ENCODE results near the gene LIMS1.
"Not testable (repeated sequence)": the region's sequence is repeated elsewhere in the genome, so short reads cannot be mapped to it uniquely, and the experiment has no call there.

Gene LIMS1

GRCh38 chr2:108553209-108553919 lies 19.1 kb downstream of the LIMS1 start:
- DNase-seq = no peak

DNA sequence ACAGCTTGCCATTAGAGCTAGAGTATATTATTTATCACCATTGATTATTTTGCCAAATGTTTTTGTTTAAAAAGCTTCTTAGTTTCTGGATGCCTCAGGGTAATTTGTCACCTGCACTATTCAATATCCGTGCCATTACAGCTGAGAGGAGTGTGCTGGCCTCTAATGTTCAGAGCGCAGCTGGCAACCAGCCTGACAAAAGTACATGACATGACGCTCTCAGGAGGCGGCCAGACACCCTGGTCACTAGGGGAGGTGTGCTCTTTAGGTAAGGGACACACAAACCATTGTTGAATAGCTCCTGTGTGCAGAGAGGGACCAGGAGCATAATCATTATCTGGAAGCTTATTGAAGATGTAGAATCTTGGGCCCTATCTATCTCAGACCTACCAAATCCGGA lies 20.3 kb downstream of the LIMS1 start:
- no peak for DNase-seq

- DNase-seq = no peak
Measured at GRCh38 chr2:108555572-108555971, 21.3 kb downstream of the LIMS1 start.

- DNase-seq = not testable (repeated sequence)
Measured at GRCh38 chr2:108556581-108556980, 22.3 kb downstream of the LIMS1 start.

DNA sequence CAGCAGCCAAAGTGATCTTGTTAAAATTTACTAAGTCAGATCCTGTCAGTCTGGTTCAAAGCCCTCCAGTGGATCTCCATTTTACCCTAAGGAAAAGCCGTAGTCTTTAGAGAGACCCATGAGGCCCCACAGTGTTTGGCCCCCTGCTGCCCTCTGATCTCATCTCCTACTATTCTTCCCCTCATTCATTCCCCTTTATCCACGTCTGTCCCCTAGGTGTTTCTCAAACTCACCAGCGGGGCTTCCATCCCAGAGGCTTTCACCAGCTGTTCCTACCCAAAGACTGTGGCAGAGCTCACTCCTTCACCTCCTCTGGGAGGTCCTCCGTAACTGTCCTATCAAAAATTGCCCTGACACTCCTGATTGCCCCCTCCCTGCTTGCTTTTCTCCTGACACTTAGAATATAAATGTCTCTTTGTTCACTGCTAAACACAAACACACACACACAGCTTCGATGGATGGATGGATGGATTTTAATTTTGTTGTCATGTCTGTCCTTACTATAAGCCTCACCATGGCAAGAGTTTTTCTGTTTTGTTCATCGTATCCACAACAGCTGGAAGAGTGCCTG lies 26.1 kb downstream of the LIMS1 start:
- DNase-seq = no peak

GRCh38 chr2:108560895-108561530 lies 26.7 kb downstream of the LIMS1 start:
- DNase-seq = no peak

- DNase-seq = no peak
Measured at GRCh38 chr2:108562274-108562673, 28.0 kb downstream of the LIMS1 start.

GRCh38 chr2:108564510-108564909 lies 30.2 kb downstream of the LIMS1 start:
- no peak for DNase-seq

- DNase-seq = no peak
Measured at GRCh38 chr2:108565778-108566375, 31.6 kb downstream of the LIMS1 start.

GRCh38 chr2:108570416-108570815 lies 36.1 kb downstream of the LIMS1 start:
- no peak for DNase-seq

DNA sequence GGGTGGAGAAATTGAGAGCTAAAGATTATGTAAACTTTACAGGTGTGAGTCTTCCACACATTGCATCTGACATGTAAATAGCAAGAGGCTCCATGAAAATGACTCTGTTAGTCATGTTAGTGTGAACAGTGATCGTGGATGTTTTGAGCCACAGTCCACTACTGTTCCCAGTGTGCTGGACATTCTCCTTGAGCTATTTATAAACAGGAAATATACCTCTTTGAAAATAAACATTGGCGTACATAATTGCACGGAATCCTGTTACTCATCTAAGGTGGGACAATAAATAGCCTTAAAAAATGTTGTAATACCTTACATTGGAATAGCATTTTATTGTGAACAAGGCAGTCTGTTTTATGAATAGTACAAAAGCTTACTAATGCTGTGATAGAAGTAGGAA lies 37.0 kb downstream of the LIMS1 start:
- no peak for DNase-seq

DNA sequence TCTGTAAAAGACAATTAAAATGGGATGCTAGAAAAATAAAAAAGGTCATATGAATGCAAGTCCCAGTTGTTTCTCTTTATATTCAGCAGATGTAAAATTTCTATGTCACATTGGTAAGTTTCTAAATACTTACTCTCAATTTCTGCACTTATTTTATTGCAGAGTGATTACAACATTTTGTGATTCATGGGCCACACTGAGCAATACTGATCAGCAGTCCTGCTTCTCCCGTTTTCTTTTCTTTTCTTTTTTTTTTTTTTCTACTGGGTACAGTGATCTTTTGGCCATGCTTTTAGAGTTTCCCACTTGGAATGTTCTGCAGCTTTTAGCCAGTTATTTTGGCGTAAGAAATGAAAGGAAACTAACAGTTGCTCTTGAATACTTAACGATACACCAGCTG lies 38.8 kb downstream of the LIMS1 start:
- no peak for DNase-seq

DNA sequence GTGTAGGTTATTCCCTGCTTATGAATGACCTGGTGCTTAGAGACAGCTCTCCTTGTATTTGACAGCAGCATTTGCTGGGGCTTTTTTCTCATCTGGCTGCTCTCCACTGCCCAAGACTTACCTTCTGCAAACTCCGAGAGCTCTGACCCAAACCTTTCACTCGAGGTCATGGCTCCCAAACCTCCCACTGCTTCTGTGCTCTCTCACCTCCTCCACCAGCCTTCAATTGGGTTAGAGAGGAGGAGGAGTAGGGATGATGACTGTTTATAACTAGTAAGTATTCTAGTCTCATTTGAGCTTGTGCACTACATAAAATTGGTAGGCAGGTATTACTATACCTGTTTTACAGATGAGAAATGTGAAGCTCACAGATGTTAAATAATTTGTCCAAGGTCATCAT lies 40.1 kb downstream of the LIMS1 start:
- DNase-seq = no peak

- no peak for DNase-seq
Measured at GRCh38 chr2:108575132-108575966, 41.1 kb downstream of the LIMS1 start.

DNA sequence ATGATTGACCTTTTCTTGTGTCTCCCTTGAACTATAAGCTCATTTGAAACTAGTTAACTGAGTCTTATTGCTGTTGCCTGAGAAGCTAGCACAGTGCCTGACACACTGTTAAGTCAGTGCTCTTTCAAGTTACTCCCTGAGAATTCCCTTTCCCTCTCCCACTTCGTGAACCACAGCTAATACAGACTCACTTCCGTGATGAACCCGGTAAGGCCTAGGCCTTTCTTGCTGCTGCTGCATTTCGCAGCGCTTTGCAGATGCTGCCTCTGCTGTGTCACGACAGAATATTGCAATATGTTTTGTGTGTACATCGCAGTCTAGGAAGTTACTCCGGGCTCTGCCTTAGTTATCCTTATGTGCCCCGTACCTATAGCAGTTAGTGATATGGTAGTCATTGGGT lies 42.8 kb downstream of the LIMS1 start:
- DNase-seq = no peak

DNA sequence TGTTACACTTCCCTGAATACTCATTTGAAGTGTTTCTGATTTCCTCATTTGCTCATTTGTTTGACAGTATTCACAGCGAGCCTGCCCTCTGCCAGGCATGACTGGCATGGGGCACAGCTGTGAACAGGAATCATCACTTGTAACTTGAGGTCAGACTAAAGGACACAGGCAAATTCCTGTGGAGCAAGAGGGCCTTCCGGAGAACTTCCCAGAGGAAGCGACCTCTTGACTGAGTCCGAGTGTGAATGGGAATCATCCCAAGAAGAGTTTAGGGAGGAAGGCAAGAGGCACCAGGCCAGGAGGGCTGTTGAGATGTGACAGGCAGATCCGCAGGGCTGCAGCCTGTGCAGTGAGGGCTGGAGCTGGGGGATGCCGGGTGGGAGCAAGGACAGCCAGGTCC lies 45.4 kb downstream of the LIMS1 start:
- DNase-seq = no peak

DNA sequence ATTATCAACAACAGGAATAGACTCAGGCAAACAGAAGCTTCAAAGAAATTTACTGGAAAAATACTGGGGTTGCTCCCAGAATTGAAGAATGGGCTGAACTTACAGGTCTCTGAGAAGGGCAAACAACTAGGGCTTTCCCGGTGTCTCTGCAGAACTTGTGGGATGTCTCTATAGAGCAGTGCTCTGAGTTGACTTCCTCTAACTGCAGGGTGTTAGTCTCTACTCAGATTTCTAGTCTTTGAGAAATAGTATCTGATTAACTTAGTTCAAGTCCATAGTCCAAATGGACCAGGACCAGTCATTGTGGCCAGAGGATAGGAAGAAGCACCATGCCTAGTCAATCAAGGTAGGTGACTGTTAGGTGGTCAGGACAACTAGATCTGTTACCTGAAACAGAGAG lies 45.8 kb downstream of the LIMS1 start:
- DNase-seq = no peak

DNA sequence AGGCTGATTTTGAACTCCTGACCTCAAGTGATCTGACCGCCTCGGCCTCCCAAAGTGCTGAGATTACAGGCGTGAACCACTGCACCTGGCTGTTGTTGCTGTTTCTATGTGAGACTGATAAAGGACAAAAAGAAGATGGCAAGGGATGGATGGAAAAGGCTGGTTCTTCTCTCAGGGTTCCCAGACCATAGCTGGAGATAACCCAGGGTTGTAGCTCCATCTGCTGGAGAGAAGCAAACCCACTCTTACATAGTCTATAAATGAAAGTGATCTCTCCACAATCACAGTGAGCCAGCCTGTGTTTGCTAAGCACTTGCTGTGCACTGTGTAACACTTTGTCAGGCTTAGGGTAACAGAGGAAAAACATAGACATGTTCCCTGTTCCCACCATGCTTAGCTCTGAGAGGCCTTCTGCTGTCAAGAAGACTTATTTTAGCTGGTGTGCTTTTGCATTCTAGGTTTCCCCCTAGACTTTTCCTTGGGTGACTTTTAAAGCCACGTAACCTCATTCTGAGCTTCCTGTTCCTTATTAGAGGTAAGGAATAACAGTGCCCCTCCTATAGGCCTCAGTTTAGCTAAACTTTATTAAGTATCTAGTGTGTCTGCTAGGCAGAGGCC lies 49.7 kb downstream of the LIMS1 start:
- peak; percentile 65 for DNase-seq

DNA sequence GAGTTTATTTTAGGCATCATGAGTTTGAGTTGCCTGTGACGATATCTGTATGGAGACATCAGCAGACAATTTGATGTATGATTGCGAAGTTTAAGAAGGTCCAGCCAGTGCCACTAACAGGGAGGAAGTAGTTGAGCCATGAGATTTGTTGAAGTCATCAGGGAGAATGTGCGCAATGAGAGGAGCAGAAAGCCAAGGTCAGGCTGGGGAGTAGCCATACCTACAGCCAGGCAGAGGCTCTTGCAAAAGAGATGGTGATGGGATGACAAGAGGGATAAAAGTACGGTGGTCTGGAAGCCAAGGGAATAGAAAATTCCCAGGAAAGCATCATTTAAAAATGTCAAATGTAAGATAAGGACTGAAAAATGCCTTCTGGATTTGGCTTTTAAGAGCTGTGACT lies 51.2 kb downstream of the LIMS1 start:
- no peak for DNase-seq

GRCh38 chr2:108586116-108586515 lies 51.8 kb downstream of the LIMS1 start:
- no peak for DNase-seq

DNA sequence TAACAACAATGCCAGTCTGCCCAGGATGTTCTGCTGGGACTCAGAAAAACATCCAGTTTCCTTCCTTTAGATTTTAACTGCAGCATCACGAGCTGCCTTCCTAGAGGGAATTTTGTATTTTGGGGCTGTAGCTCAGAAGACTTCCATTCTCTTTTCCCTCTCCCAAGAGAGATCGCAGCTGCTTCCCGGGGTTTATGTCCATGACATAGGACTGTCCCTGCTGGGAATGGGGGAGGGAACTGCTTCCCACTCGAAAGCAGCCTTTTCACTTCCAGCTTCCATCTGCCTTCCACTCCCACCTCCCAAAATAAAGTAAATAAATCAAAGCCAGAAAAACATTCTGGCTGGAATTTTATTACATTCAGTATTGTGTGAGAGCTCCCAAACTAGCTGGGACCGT lies 52.4 kb downstream of the LIMS1 start:
- DNase-seq = no peak

GRCh38 chr2:108587621-108588020 lies 53.4 kb downstream of the LIMS1 start:
- no peak for DNase-seq
